SK-MEL-5 (cell line): ENCODE measurements around the gene WDPCP. TPM values are rescaled to one million over a fixed set of nuclear protein-coding genes. Genes with fewer than 3 reads are reported as not detected.
"Not testable (repeated sequence)": the region's sequence is repeated elsewhere in the genome, so short reads cannot be mapped to it uniquely, and the experiment has no call there.

Source experiments
- DNase-seq: peaks from one replicate; pipeline ENCODE4 v3.0.0-alpha.2; 2016; ENCODE audit warnings: low read depth, low spot score
- in situ Hi-C: cut with HindIII; loops from 2 replicates; pipeline ENCODE4 v1.10.0; 2016; ENCODE audit warnings: low sequenced_read_pairs, high pct_unique_total_duplicates, low pct_unique_long_range_greater_than_20kb
- total RNA-seq: library from RNA; depleted of rRNA; stranded (reverse); fragments of >200 nt; shearing (Covaris generic); gene quantifications from 2 replicates; pipeline ENCODE4 v1.2.3, GENCODE V29; 2014

WDPCP gene
- total RNA-seq, 1 experiment from 2014 or later: 16.1 TPM

GRCh38 chr2:63596401-63596883 is 8.2 kb upstream of the WDPCP start:
- in situ Hi-C loops: no loop called here
- DNase-seq: no peak

- DNase-seq: peak; percentile 33
- in situ Hi-C loops: no loop called here
These were observed 6.4 kb upstream of the WDPCP start for GRCh38 chr2:63594660-63595059.

- in situ Hi-C loops: no loop called here
- no peak for DNase-seq
These were observed 3.4 kb upstream of the WDPCP start for GRCh38 chr2:63591566-63592175.

- in situ Hi-C loops: no loop called here
- DNase-seq: peak; percentile 69
These were observed 2.5 kb upstream of the WDPCP start for GRCh38 chr2:63590626-63591408.

GRCh38 chr2:63589148-63589958 is 1.1 kb upstream of the WDPCP start:
- in situ Hi-C loops: no loop called here

GRCh38 chr2:63587814-63588384 is 378 bp downstream of the WDPCP start:
- peak; percentile 17 for DNase-seq
- in situ Hi-C loops: no loop called here

More at GRCh38 chr2:63589148-63589958, 1.1 kb upstream of the WDPCP start:
- DNase-seq: peak; percentile 34

GRCh38 chr2:63582873-63583272 is 5.4 kb downstream of the WDPCP start:
- in situ Hi-C loops: no loop called here
- DNase-seq: peak; percentile 14

GRCh38 chr2:63581298-63581961 is 6.8 kb downstream of the WDPCP start:
- peak; percentile 89 for DNase-seq
- in situ Hi-C loops: no loop called here

GRCh38 chr2:63580651-63581297 is 7.5 kb downstream of the WDPCP start:
- in situ Hi-C loops: no loop called here
- DNase-seq: peak; percentile 92

- no peak for DNase-seq
- in situ Hi-C loops: no loop called here
These were observed 9.5 kb downstream of the WDPCP start for GRCh38 chr2:63578767-63579166.

GRCh38 chr2:63576546-63576945 is 11.7 kb downstream of the WDPCP start:
- in situ Hi-C loops: no loop called here
- DNase-seq: no peak

GRCh38 chr2:63573726-63574345 is 14.4 kb downstream of the WDPCP start:
- in situ Hi-C loops, DNase-seq: not testable (repeated sequence)

GRCh38 chr2:63573026-63573425 is 15.3 kb downstream of the WDPCP start:
- DNase-seq, in situ Hi-C loops: not testable (repeated sequence)

- in situ Hi-C loops: no loop called here
- no peak for DNase-seq
These were observed 16.3 kb downstream of the WDPCP start for GRCh38 chr2:63572001-63572400.

GRCh38 chr2:63571291-63571690 is 17.0 kb downstream of the WDPCP start:
- no peak for DNase-seq
- in situ Hi-C loops: no loop called here

- in situ Hi-C loops: no loop called here
- DNase-seq: no peak
These were observed 18.5 kb downstream of the WDPCP start for GRCh38 chr2:63569740-63570139.

- in situ Hi-C loops: no loop called here
- DNase-seq: no peak
These were observed 25.5 kb downstream of the WDPCP start for GRCh38 chr2:63562751-63563150.
